ENCODE measurements around the gene PNKP.

- TF ChIP-seq CTCF (IDR thresholded peaks at IDR 0.05) (no peak), POLR2A (IDR thresholded peaks at IDR 0.05) (no peak)
Measured at GRCh38 chr19:49892716-49893115, 25.3 kb upstream of the PNKP start.
